Femur (tissue), 1 donor: ENCODE results near the gene RAB12.
"Not testable (repeated sequence)": the region's sequence is repeated elsewhere in the genome, so short reads cannot be mapped to it uniquely, and the experiment has no call there.

Experiments used
- DNase-seq: peaks from one replicate; pipeline ENCODE4 v3.0.0-alpha.2; 2017

RAB12 gene, protein sequence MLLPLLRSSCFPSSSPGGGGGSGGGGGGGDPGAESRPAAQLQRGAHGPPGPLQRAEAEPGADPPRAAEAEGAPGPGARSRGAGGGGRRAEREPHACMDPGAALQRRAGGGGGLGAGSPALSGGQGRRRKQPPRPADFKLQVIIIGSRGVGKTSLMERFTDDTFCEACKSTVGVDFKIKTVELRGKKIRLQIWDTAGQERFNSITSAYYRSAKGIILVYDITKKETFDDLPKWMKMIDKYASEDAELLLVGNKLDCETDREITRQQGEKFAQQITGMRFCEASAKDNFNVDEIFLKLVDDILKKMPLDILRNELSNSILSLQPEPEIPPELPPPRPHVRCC

DNA sequence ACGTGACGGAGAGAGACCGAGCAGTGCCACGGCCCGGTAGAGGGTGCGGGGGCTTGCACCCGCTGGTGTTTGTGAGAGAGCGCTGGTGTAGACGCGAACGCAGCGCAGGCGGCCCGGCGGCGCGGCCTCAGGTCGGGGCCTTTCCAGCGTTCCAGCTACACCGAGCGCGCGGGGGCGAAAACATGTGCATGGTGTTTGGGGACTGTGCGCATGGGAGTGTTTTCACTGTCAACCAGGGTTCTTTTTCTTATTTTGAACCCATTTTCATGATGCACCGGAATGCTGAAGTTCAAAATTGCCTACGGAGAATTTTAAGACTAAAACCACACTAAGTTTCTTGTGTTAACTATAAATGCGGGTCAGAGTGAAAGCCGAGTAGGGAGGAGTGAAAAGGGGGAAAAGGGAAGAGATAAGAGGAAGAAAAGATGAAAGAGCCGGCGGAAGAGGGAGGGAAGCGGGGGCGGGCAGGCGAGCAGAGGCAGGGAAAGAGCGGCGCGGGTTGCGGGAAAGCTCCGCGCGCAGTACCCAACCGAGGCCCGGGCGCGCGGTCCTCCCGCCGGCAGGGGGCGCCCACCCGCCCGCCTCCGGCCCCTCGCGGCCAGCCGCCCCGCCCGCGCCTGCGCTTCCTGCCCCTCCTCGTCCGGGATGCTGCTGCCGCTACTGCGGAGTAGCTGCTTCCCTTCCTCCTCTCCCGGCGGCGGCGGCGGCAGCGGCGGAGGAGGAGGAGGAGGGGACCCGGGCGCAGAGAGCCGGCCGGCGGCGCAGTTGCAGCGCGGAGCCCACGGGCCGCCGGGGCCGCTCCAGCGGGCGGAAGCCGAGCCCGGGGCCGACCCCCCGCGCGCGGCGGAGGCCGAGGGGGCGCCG is at the start of gene RAB12:
Gene RAB12, plus strand, starts transcription at position 643 of the 864 bp plus-strand sequence. Its CDS starts 3 bp downstream, at position 646.
- peak; percentile 92 for DNase-seq

DNA sequence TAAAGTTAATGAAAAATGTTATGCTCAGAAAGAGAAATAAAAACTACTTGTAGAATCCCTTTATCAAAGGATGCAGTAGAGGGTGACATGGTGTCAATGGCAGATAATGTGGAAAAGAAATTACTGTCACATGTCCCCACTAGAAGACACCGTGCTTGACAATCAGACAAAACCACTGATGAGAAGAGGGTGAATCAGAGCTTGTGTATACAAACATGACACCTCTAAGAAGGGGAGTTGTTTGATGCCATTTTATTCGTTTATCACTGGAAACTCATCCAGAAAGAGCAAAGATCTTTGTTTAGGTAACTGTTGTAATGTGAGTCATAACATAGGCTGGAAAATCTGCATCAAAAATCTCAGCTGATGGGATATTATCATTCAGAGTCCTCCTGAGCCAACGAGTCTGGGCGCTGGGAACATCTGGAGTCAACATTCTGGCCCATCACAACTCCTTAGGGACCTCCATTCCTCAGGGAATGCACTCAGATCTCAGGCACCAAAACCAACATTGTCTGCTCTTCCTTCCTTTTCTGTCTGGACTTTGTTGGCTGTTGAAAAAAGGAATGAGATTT is 49.5 kb upstream of the RAB12 start:
- DNase-seq, result no peak

GRCh38 chr18:8561123-8561910 is 47.9 kb upstream of the RAB12 start:
- peak; percentile 56 for DNase-seq

DNA sequence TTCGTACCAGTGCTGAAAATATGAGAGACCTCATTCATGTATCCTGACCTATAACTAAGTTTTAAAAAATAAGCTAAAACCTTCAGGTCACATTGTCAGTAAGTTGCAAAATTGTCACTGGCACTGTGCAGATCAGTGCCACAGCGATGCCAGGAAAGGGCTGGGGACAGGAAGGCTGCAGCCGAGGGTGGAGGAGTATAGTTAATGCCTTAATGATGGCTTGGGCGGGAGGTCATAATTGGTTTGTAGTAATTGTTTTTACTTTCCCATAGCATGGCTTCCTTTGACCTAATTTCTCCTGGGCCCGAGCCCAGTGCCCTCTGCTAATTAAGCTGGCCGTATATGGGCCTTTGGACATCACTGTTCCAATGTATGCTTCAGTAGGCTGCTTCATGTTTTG is 47.2 kb upstream of the RAB12 start:
- DNase-seq, result no peak

DNA sequence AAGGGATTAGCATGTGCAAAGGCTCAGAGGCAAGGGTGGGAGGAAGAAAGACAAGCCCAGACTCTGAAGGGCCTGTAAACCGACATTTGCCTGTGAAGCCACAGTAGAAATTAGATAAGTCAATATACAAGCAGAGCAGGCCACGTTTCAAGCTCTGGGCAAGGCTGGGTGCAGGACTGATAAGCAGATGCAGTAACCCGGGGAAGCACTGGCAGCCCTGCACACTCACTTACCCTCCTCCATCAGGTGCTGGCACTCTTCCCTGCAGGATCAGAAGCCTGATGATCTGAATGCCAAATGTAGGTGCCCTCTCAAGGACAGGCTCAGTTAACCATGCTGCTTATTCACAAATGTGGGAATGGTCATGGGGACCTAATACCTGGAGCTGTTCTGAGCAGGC is 46.3 kb upstream of the RAB12 start:
- DNase-seq, result no peak

DNA sequence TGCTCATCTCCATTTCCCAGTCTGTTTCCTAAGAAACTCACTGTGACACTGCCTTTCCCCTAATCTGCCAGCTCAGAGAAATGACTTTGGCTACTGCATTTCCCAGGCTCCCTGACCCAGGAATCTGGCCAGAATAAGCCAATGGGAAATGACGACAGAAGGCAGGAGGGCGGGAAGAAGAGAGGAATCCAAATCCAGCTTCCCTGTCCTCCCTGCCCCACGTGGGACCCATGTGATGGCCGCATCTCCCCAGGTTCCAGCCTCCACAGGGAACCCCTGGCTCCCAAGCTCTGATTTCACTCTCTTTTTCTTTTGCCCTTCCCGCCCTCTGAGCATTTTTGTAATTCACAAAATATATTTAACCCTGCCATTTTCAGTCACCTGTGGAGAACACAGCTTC is 37.8 kb upstream of the RAB12 start:
- no peak for DNase-seq

GRCh38 chr18:8573766-8574165 is 35.5 kb upstream of the RAB12 start:
- DNase-seq, result not testable (repeated sequence)

DNA sequence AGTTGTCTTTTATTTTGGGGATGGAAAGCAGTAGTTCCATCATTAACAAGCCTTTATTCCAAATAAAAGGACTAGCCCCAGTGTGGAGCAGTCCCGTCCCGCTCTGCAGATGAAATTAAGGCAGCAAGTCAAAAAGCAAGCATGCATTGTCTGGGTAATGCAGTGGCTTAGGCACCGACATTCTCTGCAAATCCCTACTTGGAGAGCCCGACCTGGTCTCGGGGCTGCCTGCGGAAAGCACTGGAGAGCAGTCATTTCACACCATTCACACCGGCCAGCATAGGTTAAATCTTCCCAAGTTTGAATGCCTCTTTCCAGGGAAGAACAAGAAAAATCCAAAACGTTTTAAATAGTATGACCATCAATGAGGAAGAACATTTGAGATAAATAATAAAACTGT is 24.4 kb upstream of the RAB12 start:
- no peak for DNase-seq

DNA sequence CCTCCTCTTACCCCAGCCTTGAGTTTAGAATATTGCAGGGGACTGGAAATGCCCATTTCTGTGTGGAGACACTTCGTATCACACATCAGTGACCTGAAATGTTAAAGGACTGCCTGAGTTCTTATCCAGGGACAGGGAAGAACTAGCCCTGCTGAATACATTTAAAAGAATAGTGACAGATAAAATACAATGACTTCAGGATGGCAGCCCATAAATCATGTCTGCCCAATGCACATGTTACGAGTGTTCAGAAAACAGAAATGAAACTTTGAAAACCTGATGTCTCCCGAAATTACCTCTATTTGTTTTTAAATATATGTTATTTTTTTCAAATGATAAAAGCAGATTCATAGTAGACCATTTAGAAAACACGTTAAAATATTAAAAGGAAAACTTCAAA is 22.3 kb upstream of the RAB12 start:
- no peak for DNase-seq

DNA sequence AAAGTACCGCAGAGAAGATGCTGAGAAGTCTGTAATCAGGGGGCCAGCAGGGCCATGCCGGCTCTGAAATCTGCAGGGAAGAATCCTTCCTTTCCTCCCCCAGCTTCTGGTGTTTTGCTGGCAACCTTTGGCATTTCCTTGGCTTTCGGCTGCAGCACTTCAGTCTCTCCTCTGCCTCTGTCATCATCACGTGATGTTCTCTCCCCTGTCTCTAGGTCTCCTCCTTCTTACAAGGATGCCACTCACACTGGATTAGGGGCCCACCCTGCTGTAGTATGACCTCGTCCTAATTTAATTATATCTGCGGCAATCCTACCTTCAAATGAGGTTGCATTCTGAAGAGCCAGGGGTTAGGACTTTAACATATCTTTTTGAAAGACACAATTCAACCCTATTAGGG is 13.8 kb upstream of the RAB12 start:
- no peak for DNase-seq

DNA sequence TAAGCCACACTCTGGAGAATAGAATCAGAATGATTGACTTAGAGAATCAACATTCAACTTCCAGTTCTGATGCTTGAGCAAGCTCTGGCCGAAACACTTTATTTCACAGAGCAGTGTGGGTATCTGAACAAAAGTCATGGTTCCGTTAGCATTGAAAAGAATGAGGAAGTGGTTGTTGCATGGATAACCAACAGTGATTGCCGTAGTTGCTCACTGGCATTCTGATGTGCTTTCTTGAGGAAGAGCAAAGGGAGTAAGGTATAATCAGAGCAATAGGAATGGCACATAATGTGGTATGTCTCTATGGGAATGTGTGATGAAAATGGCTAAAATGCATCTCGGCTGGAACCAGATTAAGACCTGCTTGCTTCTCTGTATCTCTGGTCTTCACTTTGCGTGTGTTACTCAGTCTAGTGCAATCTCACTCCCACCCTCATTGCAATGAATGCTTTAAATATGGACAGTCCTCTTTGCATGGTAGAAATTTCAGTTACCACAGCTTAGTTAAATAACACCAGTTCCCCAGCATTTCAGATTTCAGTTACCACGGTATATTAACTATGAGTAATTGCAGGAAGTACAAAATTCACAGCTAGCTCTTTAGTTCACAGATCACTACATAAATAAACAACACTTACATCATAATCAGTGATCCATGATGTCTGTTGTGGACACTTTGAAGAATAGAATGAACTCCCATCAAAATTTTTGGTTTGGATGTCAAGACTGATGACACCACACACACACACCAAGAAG is 7.8 kb upstream of the RAB12 start:
- DNase-seq, result no peak

DNA sequence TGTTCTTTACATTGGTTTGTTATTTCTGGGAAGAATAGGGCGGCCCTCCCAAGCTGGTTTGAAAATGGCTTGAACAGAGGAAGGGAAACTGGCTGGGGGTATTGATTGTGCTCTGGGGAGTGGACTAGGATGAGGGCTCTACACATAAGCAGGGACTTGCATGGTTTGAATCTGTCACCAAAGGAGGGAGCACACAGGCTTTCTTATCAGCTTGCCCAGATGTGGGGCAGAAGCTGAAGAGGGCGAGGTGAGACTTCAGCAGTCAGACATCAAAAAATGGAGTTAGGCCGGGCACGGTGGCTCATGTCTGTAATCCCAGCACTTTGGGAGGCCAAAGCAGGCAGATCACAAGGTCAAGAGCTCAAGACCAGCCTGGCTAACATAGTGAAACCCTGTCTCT is 7.2 kb upstream of the RAB12 start:
- DNase-seq, result no peak

DNA sequence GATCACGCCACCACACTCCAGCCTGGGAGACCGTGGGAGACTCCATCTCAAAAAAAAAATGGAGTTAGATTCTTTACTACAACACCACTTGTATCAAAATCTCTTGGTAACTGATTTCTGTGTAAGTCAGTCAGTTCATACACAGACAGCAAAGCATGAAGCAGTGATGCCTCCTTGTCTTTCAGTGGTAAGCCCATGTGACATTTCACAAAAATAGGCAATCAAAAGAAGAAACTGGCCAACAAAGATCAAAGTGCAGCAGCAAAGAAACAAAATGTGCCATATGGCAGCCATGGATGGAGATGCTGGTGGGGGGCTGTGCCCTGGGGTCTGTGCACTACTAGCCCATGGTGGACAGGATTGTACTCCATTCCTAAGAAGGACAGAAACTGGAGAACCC is 6.7 kb upstream of the RAB12 start:
- DNase-seq, result no peak

DNA sequence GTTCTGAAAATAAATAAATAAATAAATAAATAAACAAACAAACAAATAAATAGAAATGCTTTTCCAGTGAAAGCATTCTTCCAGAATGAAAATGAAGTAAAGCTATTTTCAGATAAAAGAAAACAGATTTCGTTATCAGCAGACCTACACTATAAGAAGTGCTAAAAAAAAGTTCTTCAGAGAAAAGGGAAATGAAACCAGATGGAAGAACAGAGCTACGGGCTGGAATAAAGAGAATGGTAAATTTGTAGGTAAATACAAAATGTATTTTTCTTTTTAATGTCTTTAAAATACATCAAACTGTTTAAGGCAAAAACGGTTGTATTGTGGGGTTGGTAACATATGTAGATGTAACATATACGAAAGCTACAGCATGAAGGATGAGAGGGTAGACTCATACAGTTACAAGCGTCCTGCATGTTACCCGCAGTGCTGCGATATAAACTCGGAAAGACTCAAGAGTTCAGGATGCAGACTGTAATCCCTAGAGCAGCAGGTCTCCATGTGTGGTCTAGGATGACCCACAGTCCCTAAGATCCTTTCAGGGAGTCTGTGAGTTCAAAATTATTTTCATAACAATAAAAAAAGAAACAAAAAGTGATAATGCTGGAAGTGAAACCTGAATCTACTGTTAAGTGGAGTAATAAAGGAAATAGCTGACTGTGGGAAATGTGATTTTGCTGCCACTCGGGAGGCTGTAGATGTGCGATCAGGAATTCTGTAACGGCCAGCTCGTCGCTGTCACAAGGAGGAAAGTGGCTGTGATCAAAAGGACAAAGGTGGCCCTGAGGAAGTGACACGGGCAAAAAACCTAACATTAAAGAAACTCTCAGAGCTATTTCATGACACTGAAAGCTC is 5.3 kb upstream of the RAB12 start:
- DNase-seq, result no peak

DNA sequence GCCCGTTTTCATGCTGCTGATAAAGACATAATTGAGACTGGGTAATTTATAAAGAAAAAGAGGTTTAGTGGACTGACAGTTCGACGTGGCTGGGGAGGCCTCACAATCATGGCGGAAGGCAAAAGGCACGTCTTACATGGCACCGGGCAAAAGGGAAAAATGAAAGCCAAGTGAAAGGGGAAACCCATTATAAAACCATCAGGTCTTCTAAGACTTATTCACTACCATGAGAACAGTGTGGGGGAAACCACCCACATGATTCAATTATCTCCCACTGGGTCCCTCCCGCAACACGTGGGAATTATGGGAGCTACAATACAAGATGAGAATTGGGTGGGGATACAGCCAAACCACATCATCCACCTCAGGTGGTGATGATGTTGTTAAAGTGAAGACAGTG is 3.3 kb upstream of the RAB12 start:
- DNase-seq, result no peak

DNA sequence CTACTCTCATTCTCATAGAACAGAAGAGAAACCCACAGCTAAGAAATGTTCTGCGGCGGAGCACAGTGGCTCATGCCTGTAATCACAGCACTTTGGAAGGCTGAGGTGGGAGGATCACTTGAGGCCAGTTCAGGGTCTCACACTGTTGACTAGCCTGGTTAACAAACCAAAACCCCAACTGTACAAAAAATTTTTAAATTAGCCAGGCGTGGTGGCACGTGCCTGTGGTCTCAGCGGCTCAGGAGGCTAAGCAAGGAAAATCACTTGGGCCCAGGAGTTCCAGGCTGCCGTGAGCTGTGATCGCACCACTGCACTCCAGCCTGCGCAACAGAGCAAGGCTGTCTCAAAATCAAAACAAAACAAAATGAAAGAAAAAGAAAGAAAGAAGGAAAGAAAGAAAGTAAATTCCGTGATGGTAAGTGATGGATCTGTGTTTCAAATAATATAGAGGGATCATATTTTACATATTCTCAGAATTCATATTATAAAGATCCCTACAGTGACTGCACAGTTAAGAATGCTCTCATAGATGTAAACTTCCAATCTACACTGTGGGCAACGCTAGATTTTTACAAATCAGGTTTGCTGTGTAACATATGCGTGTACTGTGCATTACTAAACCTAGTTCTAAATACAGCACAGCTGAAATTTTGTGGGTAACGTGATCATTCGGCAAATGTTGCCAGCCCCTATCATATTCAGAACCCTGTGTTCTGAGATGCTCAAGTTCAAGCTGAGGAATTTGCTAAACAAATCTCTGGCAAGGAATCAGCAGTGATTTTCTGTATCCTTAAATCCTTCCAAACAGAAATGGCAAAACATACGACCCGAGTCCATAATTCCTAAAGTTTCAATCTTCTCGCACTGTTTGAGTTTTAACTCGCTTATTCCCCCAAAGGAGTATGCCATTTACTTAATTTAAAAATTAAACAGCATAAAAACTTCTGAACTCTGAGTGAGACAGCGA is 1.2 kb upstream of the RAB12 start:
- peak; percentile 41 for DNase-seq

GRCh38 chr18:8609659-8610458 is 622 bp downstream of the RAB12 start:
- DNase-seq, result peak; percentile 34

- DNase-seq, result no peak
Observed at GRCh38 chr18:8610459-8610851, 1.2 kb downstream of the RAB12 start.

DNA sequence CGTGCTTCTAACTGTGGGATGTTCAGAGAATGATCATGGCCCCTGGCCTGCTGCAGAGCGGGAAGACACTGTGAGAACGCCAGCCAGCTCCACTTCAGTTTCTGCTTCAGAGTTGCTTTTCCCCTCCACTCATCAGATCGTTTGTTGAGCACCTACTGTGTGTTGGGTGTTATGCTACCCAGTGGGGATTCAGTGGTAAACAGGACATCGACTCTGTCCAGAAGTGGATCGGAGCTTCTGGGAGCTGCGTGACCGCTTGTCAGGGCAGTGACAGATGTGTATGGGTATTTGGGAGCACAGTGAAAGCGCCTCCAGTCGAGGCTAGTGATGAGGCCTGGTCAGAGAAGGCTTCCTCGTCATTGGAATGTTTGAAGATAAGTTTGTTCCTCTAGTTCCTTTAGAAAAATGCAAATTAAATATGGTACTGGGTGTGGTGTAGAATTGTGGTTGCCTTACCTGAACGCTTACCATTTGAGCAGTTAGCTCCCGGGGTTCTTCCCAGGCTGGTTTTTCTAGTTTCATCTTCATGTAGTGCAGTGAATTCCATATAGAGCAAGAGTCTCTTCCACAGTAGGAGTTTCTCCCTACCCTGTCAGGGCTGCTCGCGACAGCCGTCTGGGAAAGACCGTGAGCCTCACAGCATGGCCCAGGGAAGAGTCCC is 2.8 kb downstream of the RAB12 start:
- DNase-seq, result no peak
